RWPE1 (cell line): ENCODE results near the gene ZNF823.

Source experiments
- CTCF ChIA-PET: fragments of 350-600 bp; sonication (Branson Sonifier 250); formaldehyde crosslinking; extraction: SDS; loops from one replicate; lab custom pipeline; 2021; lab: Yijun Ruan, JAX
- POLR2A ChIA-PET: fragments of 400-600 bp; formaldehyde crosslinking; extraction: SDS; loops from one replicate; lab custom pipeline; 2020; ENCODE audit warnings: antibody characterized with exemption; ENCODE audit not compliant: low non-redundant PET; lab: Yijun Ruan, JAX
- DNase-seq: peaks from one replicate; pipeline ENCODE4 v3.0.0; 2012; ENCODE audit warnings: low spot score
- H3K27ac ChIP-seq: fragments of 450-650 bp; 2 replicates; pipeline ENCODE4 v1.5.1; 2017
- TF ChIP-seq, protein P1 (sequence below): fragments of 450-650 bp; conservative IDR thresholded peaks from 2 replicates; pipeline ENCODE4 v1.5.1; 2017; ENCODE audit warnings: low read depth, mild to moderate bottlenecking

Gene ZNF823

DNA sequence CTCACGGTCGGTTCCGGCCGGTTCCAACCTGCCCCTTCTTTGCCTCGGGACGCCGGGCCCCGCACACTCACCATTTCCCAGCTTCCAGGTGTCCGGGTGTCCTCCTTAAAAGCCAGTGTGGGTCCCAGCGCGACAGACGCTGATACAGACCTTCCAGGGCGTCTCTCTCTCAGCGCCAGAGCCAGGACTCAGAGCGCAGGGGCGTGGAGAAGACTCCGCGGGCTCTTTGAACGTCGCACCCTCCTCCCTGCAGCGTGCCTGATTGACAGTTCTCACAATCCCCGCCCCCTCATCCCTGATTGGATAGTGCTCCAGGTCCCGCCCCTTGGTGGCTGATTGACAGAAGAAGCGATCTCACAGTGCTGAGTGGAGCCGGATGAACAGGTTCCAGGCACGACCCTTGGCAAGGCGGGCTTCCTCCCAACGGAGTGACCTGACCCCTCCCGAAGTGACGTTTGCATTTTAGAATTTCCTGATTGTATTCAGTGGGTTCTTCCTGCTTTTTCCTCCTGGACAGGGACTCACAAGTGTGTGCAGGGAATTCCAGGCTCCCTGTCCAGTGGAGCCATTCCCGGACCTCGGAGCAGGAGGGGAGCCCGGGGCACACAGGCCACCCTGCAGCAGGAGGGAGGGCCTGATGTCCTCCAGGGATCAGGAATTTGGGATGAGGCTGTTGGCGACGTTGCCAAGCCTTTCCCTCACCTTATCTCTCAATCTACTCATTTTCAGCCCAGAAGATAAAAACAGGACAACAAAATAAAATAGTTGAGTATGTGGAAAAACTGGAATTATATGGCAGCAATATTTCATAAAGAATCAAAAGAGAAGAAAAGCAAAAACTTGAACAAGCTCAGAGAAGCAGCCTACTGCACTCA, at the start of gene ZNF823:
Gene ZNF823, minus strand, starts transcription at position 201 of the 875 bp plus-strand sequence. Its CDS starts 127 bp downstream, at position 74.
- peak within 1 kb of the TSS; percentile 84 for H3K27ac ChIP-seq
- CTCF ChIA-PET, result interaction anchor here (0.6 to 1.1 kb wide), 2 partner anchors 39 to 836 kb away, joined by 3 to 5 read pairs; no protein-coding TSS in a partner anchor
- DNase-seq, result peak; percentile 97
- TF ChIP-seq, protein P1, sequence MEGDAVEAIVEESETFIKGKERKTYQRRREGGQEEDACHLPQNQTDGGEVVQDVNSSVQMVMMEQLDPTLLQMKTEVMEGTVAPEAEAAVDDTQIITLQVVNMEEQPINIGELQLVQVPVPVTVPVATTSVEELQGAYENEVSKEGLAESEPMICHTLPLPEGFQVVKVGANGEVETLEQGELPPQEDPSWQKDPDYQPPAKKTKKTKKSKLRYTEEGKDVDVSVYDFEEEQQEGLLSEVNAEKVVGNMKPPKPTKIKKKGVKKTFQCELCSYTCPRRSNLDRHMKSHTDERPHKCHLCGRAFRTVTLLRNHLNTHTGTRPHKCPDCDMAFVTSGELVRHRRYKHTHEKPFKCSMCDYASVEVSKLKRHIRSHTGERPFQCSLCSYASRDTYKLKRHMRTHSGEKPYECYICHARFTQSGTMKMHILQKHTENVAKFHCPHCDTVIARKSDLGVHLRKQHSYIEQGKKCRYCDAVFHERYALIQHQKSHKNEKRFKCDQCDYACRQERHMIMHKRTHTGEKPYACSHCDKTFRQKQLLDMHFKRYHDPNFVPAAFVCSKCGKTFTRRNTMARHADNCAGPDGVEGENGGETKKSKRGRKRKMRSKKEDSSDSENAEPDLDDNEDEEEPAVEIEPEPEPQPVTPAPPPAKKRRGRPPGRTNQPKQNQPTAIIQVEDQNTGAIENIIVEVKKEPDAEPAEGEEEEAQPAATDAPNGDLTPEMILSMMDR, result no peak
- POLR2A ChIA-PET, result interaction anchor here (0.6 kb wide), 1 partner anchor 418 kb away, joined by 4 read pairs; the partner anchor contains the start of gene ZNF625

DNA sequence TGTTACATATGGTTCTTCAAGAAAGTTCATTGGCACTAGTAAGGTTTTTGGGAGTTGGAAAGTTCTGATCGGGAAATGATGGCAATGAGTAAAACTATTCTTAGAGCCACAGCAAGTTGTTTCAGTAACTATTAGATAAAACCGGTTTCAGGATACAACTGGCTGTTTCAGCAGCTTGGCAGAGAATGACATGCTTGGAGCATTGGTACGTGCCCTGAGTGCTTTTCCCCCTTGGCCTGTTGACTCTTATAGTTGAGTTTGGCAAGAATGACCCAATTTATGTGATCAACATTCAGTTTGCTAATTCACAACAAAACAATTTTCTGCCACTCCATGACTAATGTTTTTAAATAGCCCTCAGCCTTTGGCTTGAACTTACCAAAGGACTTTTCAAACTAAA, 48.8 kb upstream of the ZNF823 start:
- TF ChIP-seq, protein P1, result no peak
- ChIA-PET POLR2A (interaction anchor here (0.7 kb wide), 1 partner anchor 362 kb away, joined by 14 read pairs; no protein-coding TSS in a partner anchor), CTCF (no interaction called here)
- DNase-seq, result no peak
- H3K27ac ChIP-seq, result no peak overlapping the region

DNA sequence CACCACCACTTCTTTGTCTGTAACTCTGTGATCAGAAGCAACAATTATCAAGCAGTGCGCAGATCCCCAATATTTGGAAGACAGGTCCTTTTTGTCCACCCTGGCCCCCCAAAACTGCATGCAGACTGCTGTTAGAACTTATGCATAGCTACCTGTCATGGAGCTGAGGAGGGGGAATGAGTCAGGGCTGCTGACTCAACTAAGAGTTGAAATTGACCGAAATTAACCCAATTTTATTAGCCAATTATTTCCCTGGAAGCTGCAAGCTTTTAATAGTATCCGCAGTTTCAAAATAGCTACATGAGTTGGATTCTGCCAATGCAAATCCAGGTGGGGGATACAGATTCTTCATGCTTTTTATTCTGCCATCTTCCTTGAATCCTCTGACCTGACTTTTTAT, 45.6 kb upstream of the ZNF823 start:
- CTCF ChIA-PET, result interaction anchor here (0.7 to 0.9 kb wide), 2 partner anchors 84 to 89 kb away, joined by 3 to 5 read pairs; no protein-coding TSS in a partner anchor
- H3K27ac ChIP-seq, result no peak overlapping the region
- POLR2A ChIA-PET, result no interaction called here
- TF ChIP-seq, protein P1, result no peak
- DNase-seq, result no peak

DNA sequence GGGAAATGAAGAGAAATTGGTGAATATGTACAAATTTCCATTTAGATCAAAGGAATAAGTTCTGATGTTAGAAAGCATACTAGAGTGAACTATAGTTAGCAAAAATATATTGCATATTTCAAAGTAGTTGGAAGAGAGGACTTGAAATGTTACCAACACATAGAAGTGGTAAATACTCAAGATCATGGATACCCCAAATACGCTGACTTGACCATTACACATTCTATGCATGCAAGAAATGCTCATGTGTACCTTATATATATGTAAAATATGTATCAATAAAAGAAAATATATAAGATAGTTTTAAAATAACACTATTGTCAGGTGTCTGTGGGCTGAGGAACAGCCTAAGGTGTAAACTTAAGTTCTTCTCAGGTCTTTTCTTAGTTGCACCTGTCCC, 45.0 kb upstream of the ZNF823 start:
- TF ChIP-seq, protein P1, result no peak
- CTCF ChIA-PET, result interaction anchor here (0.9 kb wide), 1 partner anchor 83 kb away, joined by 5 read pairs; no protein-coding TSS in a partner anchor
- H3K27ac ChIP-seq, result no peak overlapping the region
- no peak for DNase-seq
- POLR2A ChIA-PET, result no interaction called here

DNA sequence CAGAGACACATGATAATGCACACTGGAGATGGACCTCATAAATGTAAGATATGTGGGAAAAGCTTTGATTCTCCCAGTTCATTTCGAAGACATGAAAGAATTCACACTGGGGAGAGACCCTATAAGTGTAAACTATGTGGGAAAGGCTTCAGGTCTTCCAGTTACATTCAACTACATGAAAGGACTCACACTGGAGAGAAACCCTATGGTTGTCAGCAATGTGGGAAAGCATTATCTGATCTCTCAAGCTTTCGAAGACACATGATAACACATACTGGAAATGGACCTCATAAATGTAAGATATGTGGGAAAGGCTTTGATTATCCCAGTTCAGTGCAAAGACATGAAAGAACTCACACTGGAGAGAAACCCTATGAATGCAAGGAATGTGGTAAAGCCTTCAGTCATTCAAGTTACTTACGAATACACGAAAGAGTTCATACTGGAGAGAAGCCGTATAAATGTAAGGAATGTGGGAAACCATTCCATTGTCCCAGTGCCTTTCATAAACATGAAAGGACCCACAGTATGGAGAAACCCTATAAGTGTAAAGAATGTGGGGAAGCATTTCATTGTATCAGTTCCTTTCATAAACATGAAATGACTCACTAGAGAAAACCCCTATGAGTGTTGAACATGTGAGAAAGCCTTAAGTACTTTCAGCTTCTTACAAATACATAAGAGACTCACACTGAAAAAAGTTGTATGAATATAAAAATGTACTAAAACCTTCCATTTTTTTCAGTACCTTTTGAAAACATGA, 42.7 kb upstream of the ZNF823 start:
- CTCF ChIA-PET, result no interaction called here
- POLR2A ChIA-PET, result no interaction called here
- DNase-seq, result no peak

More for the DNA sequence above, 42.7 kb upstream of the ZNF823 start:
- H3K27ac ChIP-seq, result no peak overlapping the region
- TF ChIP-seq, protein P1, result no peak
